Endodermal cell (in vitro differentiated cells): ENCODE data around the gene KRT2. TPM values are rescaled to one million over a fixed set of nuclear protein-coding genes. Genes with fewer than 3 reads are reported as not detected.

ENCODE experiments used
- DNase-seq: peaks from one replicate; pipeline ENCODE4 v3.0.0-alpha.2; 2017
- H3K27ac ChIP-seq: 2 replicates; pipeline ENCODE4 v1.5.1; 2013; ENCODE audit warnings: mild to moderate bottlenecking, low read depth, low read length, moderate library complexity
- H3K27me3 ChIP-seq: 2 replicates; pipeline ENCODE4 v1.6.1; 2013; ENCODE audit warnings: mild to moderate bottlenecking, low read length, moderate library complexity; ENCODE audit not compliant: insufficient read depth, control insufficient read depth, poor library complexity, severe bottlenecking
- H3K36me3 ChIP-seq: 2 replicates; pipeline ENCODE4 v1.7.0; 2013; ENCODE audit warnings: mild to moderate bottlenecking, low read length, moderate library complexity; ENCODE audit not compliant: control insufficient read depth, insufficient read depth
- H3K4me1 ChIP-seq: one replicate; pipeline ENCODE4 v1.7.0; 2013; ENCODE audit warnings: low read length; ENCODE audit not compliant: control insufficient read depth, insufficient read depth
- H3K4me3 ChIP-seq: 2 replicates; pipeline ENCODE4 v1.5.1; 2013; ENCODE audit warnings: mild to moderate bottlenecking, low read length, moderate library complexity
- H3K9ac ChIP-seq: 2 replicates; pipeline ENCODE4 v1.6.1; 2013; ENCODE audit warnings: mild to moderate bottlenecking, low read length, moderate library complexity; ENCODE audit not compliant: poor library complexity, severe bottlenecking; ENCODE audit errors: extremely low read depth
- H3K9me3 ChIP-seq: 2 replicates; pipeline ENCODE4 v1.6.1; 2013; ENCODE audit warnings: mild to moderate bottlenecking, low read length, moderate library complexity; ENCODE audit not compliant: control insufficient read depth
- H3K27ac Mint-ChIP-seq: 2 replicates; pipeline ENCODE4 v1.8.0; 2020; ENCODE audit warnings: mixed read lengths
- H3K27me3 Mint-ChIP-seq: 2 replicates; pipeline ENCODE4 v1.8.0; 2021; ENCODE audit warnings: mild to moderate bottlenecking, mixed read lengths; ENCODE audit not compliant: insufficient read depth
- H3K36me3 Mint-ChIP-seq: 2 replicates; pipeline ENCODE4 v1.8.0; 2020; ENCODE audit warnings: low read depth, mixed read lengths
- H3K4me1 Mint-ChIP-seq: 2 replicates; pipeline ENCODE4 v1.8.0; 2020; ENCODE audit warnings: mixed read lengths
- H3K4me3 Mint-ChIP-seq: 2 replicates; pipeline ENCODE4 v1.8.0; 2020; ENCODE audit warnings: mild to moderate bottlenecking, moderate library complexity, mixed read lengths
- H3K9me3 Mint-ChIP-seq: 2 replicates; pipeline ENCODE4 v1.8.0; 2020; ENCODE audit warnings: mild to moderate bottlenecking, mixed read lengths
- CTCF ChIP-seq: fragments of 200-600 bp; sonication (generic); conservative IDR thresholded peaks from 2 replicates; pipeline ENCODE4 v1.5.0; 2021; ENCODE audit warnings: antibody characterized with exemption, mild to moderate bottlenecking
- WGBS, 2 experiments: methylation state at CpG; one replicate each; pipeline versions ENCODE4 v1.1.5 to v1.1.7; 2013; ENCODE audit warnings: missing lambda C conversion rate in 2 of 2, mixed read lengths in 1 of 2; ENCODE audit not compliant: insufficient coverage in 1 of 2, insufficient read length in 1 of 2; 5-methylcytosine and 5-hydroxymethylcytosine counted together
- total RNA-seq, 2 donors: library from RNA; stranded (reverse); fragmentation: NEBNext Ultra II Directional in 1 of 2; extraction: Animal tissue kit (Norgen Biotek cat#: 25700) in 1 of 2; gene quantifications; 2 replicates in 1 of 2; 3 replicates in 1 of 2; pipeline ENCODE4 v1.2.1, GENCODE V29; 2021

The KRT2 gene
- total RNA-seq, 2 donors from 2014 or later, result not detected

DNA sequence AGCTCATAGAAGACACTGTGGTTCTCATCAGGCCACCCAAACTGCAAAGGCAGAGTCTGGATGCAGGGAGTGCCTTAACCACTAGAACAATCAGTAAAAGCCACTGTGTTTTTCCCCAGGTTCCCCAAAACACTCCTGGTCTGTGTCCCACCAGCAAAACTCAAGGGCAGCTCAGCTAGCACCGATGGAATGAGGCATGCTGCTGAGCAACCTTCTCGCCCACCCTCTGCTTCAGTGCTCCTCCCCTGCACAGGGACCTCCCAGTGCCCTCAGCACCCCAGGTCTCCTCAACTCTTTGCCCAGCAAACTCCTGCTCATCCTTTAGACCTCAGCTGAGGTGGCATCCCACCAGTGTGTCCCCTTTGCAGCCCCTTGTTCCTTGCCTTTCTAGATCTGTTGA lies 47.4 kb upstream of the KRT2 start:
- no peaks in the 10 kb centered on the region for H3K9me3 ChIP-seq
- H3K27me3 Mint-ChIP-seq, result peaks cover 26% of the 10 kb centered on the region
- peaks cover 7% of the 10 kb centered on the region for H3K4me1 ChIP-seq
- 80 to 89% methylated on average over 1 to 2 of the region's 2 CpGs for WGBS, 2 experiments
- no peaks in the 10 kb centered on the region for H3K36me3 ChIP-seq
- TF ChIP-seq CTCF, result no peak
- no peak overlapping the region for H3K27ac Mint-ChIP-seq
- H3K27me3 ChIP-seq, result peaks cover 40% of the 10 kb centered on the region
- no peaks in the 10 kb centered on the region for H3K36me3 Mint-ChIP-seq
- no peak overlapping the region for H3K4me3 ChIP-seq
- peaks cover 16% of the 10 kb centered on the region for H3K4me1 Mint-ChIP-seq
- no peak overlapping the region for H3K4me3 Mint-ChIP-seq
- H3K27ac ChIP-seq, result no peak overlapping the region
- no peak for DNase-seq
- no peak overlapping the region for H3K9ac ChIP-seq
- no peaks in the 10 kb centered on the region for H3K9me3 Mint-ChIP-seq

GRCh38 chr12:52698651-52699340 lies 46.8 kb upstream of the KRT2 start:
- no peaks in the 10 kb centered on the region for H3K36me3 ChIP-seq

DNA sequence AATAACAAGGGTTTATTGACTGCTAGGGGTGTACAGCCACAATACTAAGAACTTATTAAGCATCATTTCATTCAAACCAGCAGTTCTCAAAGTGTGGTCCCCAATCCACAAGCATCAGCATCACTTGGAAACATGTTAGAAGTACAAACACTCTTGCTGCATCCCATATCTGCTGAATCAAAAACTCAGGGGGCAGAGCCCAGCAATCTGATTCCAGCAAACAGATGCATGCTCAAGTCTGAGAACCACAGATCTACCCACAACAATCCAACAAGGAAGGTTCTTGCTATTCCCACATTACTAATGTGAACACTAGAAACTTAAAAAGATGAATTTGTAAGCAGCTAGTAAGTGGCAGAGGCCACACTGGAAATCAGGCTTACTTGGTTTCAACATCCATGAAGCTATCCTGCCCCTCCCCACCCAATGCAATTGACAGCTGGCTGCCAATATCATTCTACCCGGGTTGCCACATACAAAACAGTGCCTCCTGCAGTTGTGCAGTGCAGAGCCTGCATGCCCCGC lies 45.1 kb upstream of the KRT2 start:
- no peak overlapping the region for H3K27ac ChIP-seq
- Mint-ChIP-seq H3K27ac (no peak overlapping the region), H3K9me3 (no peaks in the 10 kb centered on the region), H3K36me3 (no peaks in the 10 kb centered on the region), H3K27me3 (peaks cover 22% of the 10 kb centered on the region), H3K4me3 (no peak overlapping the region), H3K4me1 (peaks cover 16% of the 10 kb centered on the region)
- peak; percentile 46 for TF ChIP-seq CTCF
- no peak overlapping the region for H3K9ac ChIP-seq
- no peaks in the 10 kb centered on the region for H3K36me3 ChIP-seq
- peaks cover 32% of the 10 kb centered on the region for H3K27me3 ChIP-seq
- H3K4me3 ChIP-seq, result no peak overlapping the region
- H3K4me1 ChIP-seq, result peaks cover 7% of the 10 kb centered on the region
- no peaks in the 10 kb centered on the region for H3K9me3 ChIP-seq
- DNase-seq, result no peak
- WGBS, 2 experiments, result 60% methylated on average over 1 of the region's 2 CpGs; no CpG with 5 or more reads in 1 of the 2 experiments

More at GRCh38 chr12:52698651-52699340, 46.8 kb upstream of the KRT2 start:
- Mint-ChIP-seq H3K4me3 (no peak overlapping the region), H3K9me3 (no peaks in the 10 kb centered on the region), H3K36me3 (no peaks in the 10 kb centered on the region), H3K27ac (no peak overlapping the region), H3K27me3 (peaks cover 25% of the 10 kb centered on the region), H3K4me1 (peaks cover 16% of the 10 kb centered on the region)
- no peak for DNase-seq
- H3K4me3 ChIP-seq, result no peak overlapping the region
- WGBS, 2 experiments, result 75 to 78% methylated on average over 5 to 11 of the region's 11 CpGs
- no peak for TF ChIP-seq CTCF
- H3K27ac ChIP-seq, result no peak overlapping the region
- H3K9me3 ChIP-seq, result no peaks in the 10 kb centered on the region
- H3K4me1 ChIP-seq, result peaks cover 7% of the 10 kb centered on the region
- no peak overlapping the region for H3K9ac ChIP-seq
- peaks cover 34% of the 10 kb centered on the region for H3K27me3 ChIP-seq
